Gastroesophageal sphincter (tissue), 4 donors: ENCODE data around the gene SMG6. TPM values are rescaled to one million over a fixed set of nuclear protein-coding genes. Genes with fewer than 3 reads are reported as not detected.
"Not testable (repeated sequence)": the region's sequence is repeated elsewhere in the genome, so short reads cannot be mapped to it uniquely, and the experiment has no call there.

ENCODE experiments used
- ATAC-seq: fragments of 150-250 bp; one replicate; pipeline ENCODE4 v1.9.1; 2016; ENCODE audit warnings: mild to moderate bottlenecking, moderate library complexity
- H3K27ac ChIP-seq, 4 donors: fragments of 200-600 bp; sonication (generic) in 3 of 4; 1 replicate in 3 of 4; 2 replicates in 1 of 4; pipeline ENCODE4 v1.5.1; 2016 to 2019
- H3K27me3 ChIP-seq: fragments of 200-600 bp; sonication (generic); one replicate; pipeline ENCODE4 v1.5.1; 2019
- H3K36me3 ChIP-seq, 2 donors: fragments of 200-600 bp; sonication (generic); one replicate each; pipeline ENCODE4 v1.5.1; 2019; ENCODE audit warnings: control low read depth in 1 of 2
- H3K4me1 ChIP-seq, 3 donors: fragments of 200-600 bp; sonication (generic); 1 replicate in 2 of 3; 2 replicates in 1 of 3; pipeline ENCODE4 v1.5.1; 2016 to 2019; ENCODE audit warnings: control low read depth in 2 of 3
- H3K4me3 ChIP-seq, 2 donors: fragments of 200-600 bp; sonication (generic); one replicate each; pipeline ENCODE4 v1.5.1; 2019; ENCODE audit warnings: mild to moderate bottlenecking in 1 of 2, moderate library complexity in 1 of 2
- H3K9me3 ChIP-seq, 3 donors: fragments of 200-600 bp; sonication (generic); one replicate each; pipeline ENCODE4 v1.5.1; 2017 to 2019; ENCODE audit warnings: control low read depth in 2 of 3
- EP300 ChIP-seq: sonication (generic); formaldehyde crosslinking; IDR thresholded peaks from one replicate; pipeline ENCODE4 v1.6.1; 2017; ENCODE audit warnings: antibody characterized with exemption, mild to moderate bottlenecking
- POLR2A ChIP-seq, 2 donors: fragments of 450-650 bp; IDR thresholded peaks; one replicate each; pipeline ENCODE4 v1.6.1; 2017; ENCODE audit warnings: antibody characterized with exemption in 2 of 2, mild to moderate bottlenecking in 2 of 2, moderate library complexity in 1 of 2
- POLR2AphosphoS5 ChIP-seq: sonication (generic); formaldehyde crosslinking; IDR thresholded peaks from one replicate; pipeline ENCODE4 v1.6.1; 2017; ENCODE audit warnings: antibody characterized with exemption
- WGBS, 2 donors: methylation state at CpG; one replicate each; pipeline ENCODE4 v1.1.5; 2018; ENCODE audit warnings: low coverage in 1 of 2; 5-methylcytosine and 5-hydroxymethylcytosine counted together
- total RNA-seq, 4 donors: library from RNA; depleted of rRNA; stranded (reverse); fragments of >200 nt; gene quantifications; one replicate each; pipeline ENCODE4 v1.1.0, GENCODE V29; 2016
- TF ChIP-seq, protein P1 (sequence below), 4 experiments: fragments of 200-600 bp in 2 of 4; fragments of 450-650 bp in 2 of 4; sonication (generic) in 1 of 4; IDR thresholded peaks; one replicate each; pipeline ENCODE4 v1.5.1; 2017 to 2019; ENCODE audit warnings: antibody characterized with exemption in 4 of 4, mild to moderate bottlenecking in 2 of 4, moderate library complexity in 2 of 4

The SMG6 gene
- total RNA-seq, 4 donors from 2014 or later = 27.2 to 75.5 (median 43.9) TPM

DNA sequence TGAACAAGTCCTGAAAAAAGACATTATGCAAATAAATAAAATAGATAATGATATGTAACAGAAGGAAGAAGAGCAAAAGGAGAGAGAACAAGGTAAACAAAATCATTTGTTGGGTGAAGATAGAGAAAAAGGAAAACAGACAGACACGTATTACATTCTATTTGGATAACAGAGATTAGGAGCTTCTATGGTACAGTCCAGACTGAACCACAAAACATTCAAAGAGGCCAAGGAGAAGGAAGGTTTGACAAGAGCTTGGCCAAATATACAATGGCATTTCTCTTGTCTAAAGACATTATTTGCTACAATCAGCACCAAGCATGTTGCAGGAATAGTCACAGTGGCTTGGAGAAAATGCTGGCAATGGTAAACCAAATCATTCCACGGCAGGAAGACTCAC, 29.2 kb downstream of the SMG6 start:
- Histone ChIP-seq H3K4me3 (no peak overlapping the region), H3K36me3 (peaks cover 0 to 75% of the 10 kb centered on the region in 2 donors), H3K9me3 (no peaks in the 10 kb centered on the region), H3K27me3 (no peaks in the 10 kb centered on the region), H3K27ac (no peak overlapping the region), H3K4me1 (peaks cover 0 to 15% (median 0%) of the 10 kb centered on the region in 3 donors)
- no peak for TF ChIP-seq POLR2A (IDR thresholded peaks at IDR 0.05)
- no peak for TF ChIP-seq EP300
- TF ChIP-seq, protein P1, sequence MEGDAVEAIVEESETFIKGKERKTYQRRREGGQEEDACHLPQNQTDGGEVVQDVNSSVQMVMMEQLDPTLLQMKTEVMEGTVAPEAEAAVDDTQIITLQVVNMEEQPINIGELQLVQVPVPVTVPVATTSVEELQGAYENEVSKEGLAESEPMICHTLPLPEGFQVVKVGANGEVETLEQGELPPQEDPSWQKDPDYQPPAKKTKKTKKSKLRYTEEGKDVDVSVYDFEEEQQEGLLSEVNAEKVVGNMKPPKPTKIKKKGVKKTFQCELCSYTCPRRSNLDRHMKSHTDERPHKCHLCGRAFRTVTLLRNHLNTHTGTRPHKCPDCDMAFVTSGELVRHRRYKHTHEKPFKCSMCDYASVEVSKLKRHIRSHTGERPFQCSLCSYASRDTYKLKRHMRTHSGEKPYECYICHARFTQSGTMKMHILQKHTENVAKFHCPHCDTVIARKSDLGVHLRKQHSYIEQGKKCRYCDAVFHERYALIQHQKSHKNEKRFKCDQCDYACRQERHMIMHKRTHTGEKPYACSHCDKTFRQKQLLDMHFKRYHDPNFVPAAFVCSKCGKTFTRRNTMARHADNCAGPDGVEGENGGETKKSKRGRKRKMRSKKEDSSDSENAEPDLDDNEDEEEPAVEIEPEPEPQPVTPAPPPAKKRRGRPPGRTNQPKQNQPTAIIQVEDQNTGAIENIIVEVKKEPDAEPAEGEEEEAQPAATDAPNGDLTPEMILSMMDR (IDR thresholded peaks at IDR 0.05) = no peak
- TF ChIP-seq POLR2AphosphoS5 = no peak
- 69 to 70% methylated on average over 2 of the region's 2 CpGs for WGBS, 2 donors
- no peak for ATAC-seq

DNA sequence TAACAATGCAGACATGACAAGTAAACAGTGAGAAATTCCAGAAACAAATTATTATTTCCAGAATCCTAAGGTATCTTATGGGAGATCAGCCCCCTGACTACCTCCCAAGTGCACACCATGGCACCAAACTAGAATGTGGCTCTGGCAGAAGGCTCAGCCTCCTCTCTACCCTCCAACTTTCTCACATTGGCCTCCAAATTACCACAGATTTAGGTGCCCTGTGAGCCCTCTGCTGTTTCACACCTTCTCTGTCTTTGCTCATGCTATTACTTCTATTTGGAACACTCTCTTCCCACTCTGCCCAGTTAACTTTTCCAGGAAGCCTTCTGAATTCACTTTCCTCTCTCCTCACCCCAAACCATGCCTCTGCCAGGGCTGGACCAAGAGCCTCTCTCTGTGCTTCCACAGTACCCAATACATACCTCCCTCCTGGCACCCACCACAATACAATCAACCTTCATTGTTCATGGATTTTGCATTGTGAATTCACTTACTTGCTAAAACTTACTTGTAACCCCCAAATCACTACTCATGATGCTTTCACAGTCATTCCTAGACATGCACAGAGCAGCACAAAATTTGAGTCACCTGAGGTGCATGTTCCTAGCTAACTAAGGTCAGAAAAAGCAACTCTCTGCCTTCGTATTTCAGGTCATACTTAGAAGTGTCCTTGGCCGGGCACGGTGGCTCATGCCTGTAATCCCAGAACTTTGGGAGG, 31.4 kb downstream of the SMG6 start:
- WGBS, 2 donors = 100% methylated on average over 2 of the region's 3 CpGs; no CpG with 5 or more reads in 1 of the 2 donors
- no peak overlapping the region for H3K4me3 ChIP-seq
- TF ChIP-seq, protein P1 (IDR thresholded peaks at IDR 0.05) = no peak
- TF ChIP-seq EP300 = no peak

DNA sequence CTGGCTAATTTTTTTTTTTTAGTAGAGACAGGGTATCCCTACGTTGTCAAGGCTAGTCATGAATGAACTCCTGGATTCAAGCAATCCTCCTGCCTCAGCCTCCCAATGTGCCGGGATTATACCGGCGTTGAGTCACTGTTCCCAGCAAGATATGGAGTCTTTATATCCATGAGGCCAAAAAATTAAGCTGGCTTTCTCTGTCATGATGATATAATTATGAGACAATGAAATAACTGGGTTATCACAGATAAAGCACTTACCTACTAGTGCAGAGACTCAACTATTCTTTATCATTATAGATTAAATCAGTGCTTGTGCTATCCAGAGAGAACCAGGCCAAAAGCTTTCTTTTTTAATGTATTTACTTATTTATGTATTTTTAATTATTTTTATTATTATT, 36.2 kb downstream of the SMG6 start:
- no peak for TF ChIP-seq POLR2A (IDR thresholded peaks at IDR 0.05)
- no peak for TF ChIP-seq EP300
- TF ChIP-seq POLR2AphosphoS5 = no peak
- TF ChIP-seq, protein P1 (IDR thresholded peaks at IDR 0.05) = no peak
- 79% methylated on average over 4 of the region's 4 CpGs; no CpG with 5 or more reads in 1 of the 2 donors for WGBS, 2 donors
- Histone ChIP-seq H3K27ac (peak overlapping the region in 2 of 4 donors; percentile 57 to 74), H3K9me3 (no peaks in the 10 kb centered on the region), H3K36me3 (peaks cover 0 to 40% of the 10 kb centered on the region in 2 donors), H3K4me1 (peaks cover 11 to 48% (median 23%) of the 10 kb centered on the region in 3 donors), H3K4me3 (no peak overlapping the region), H3K27me3 (no peaks in the 10 kb centered on the region)
- no peak for ATAC-seq

More for the DNA sequence above, 31.4 kb downstream of the SMG6 start:
- H3K9me3 ChIP-seq = no peaks in the 10 kb centered on the region
- peaks cover 0 to 15% (median 0%) of the 10 kb centered on the region in 3 donors for H3K4me1 ChIP-seq
- H3K27me3 ChIP-seq = no peaks in the 10 kb centered on the region
- H3K27ac ChIP-seq = no peak overlapping the region
- H3K36me3 ChIP-seq = peaks cover 0 to 70% of the 10 kb centered on the region in 2 donors
- ATAC-seq = no peak

DNA sequence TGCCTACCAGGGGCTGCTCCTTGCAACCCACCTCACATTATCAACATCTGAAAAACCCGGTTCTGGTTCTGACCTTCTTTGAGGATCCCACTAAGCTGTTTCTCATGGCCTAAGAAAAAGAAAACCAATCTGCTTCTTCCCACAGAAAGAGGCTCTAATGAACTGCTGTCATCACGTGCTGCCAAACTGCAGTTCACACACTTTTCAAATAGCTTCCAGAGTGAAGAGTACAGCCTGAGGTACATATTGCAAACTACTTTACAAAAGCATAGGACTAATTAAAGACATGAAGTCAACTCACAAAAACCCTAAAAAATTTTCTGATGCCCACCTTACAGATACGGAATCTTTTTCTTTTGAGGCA, 36.7 kb downstream of the SMG6 start:
- TF ChIP-seq EP300 = no peak
- 40 to 47% methylated on average over 3 of the region's 3 CpGs for WGBS, 2 donors

DNA sequence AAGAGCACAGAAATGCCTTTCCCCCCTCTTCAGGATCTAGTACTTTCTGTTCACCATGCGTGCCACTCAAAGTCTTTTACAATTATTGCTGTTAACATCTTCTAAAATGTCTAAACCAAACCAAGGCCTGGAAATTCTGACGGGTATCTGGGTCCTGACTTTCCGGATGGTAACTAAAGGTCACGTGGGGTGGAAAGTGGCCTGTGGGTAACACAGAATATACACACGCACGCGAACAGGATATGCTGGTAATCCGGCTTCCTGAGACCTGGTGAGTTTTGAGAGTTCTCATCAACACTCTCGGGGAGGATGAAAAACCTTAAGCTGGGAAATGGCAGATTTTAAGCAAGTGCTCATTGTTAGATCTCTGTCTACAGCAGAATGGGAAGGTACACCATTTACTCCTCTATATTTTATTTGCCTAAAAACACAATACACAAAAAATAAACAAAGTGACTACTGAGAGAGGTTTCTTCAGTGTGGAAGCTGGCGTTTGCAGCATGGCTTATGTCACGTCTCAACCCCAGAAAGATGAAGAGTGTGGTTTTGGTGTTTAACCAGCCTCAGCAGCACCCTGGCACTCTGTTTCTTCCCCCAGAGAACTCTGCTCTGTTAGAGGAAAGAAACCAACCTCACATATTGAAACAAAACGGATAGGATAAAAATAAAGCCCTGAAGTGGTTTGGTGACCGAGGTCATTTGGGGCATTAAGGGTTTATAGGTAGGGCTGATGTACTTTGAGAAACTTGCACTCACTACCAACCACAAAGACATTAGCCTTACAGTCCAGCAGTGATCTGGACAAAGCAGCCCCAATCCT, 37.3 kb downstream of the SMG6 start:
- Histone ChIP-seq H3K27me3 (no peaks in the 10 kb centered on the region), H3K4me1 (peaks cover 11 to 59% (median 24%) of the 10 kb centered on the region in 3 donors), H3K4me3 (no peak overlapping the region), H3K36me3 (peaks cover 0 to 35% of the 10 kb centered on the region in 2 donors), H3K9me3 (no peaks in the 10 kb centered on the region), H3K27ac (peak overlapping the region in 3 of 4 donors; percentile 5 to 74 (median 57))
- TF ChIP-seq POLR2AphosphoS5 = no peak
- TF ChIP-seq POLR2A (IDR thresholded peaks at IDR 0.05) = no peak
- no peak for TF ChIP-seq EP300
- TF ChIP-seq, protein P1 (IDR thresholded peaks at IDR 0.05) = no peak
- ATAC-seq = no peak
- 79 to 86% methylated on average over 5 to 13 of the region's 13 CpGs for WGBS, 2 donors

More for the DNA sequence above, 36.7 kb downstream of the SMG6 start:
- Histone ChIP-seq H3K4me1 (peaks cover 11 to 53% (median 24%) of the 10 kb centered on the region in 3 donors), H3K27ac (peak overlapping the region in 3 of 4 donors; percentile 5 to 74 (median 57)), H3K4me3 (no peak overlapping the region), H3K27me3 (no peaks in the 10 kb centered on the region), H3K9me3 (no peaks in the 10 kb centered on the region), H3K36me3 (peaks cover 0 to 35% of the 10 kb centered on the region in 2 donors)
- ATAC-seq = no peak

DNA sequence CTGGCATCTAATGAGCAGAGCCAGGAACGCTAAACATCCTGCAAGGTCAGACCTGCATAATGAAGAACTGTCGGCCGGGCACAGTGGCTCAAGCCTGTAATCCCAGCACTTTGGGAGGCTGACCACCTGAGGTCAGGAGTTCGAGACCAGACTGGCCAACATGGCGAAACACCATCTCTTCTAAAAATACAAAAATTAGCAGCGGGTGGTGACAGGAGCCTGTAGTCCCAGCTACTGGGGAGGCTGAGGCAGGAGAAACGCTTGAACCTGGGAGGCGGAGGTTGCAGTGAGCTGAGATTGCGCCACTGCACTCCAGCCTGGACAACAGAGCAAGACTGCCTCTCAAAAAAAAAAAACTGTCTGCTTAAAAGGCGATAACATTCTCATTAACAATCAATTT, 38.4 kb downstream of the SMG6 start:
- Histone ChIP-seq H3K27ac (peak overlapping the region; percentile 10 to 74 (median 58)), H3K36me3 (peaks cover 0 to 29% of the 10 kb centered on the region in 2 donors), H3K4me1 (peaks cover 11 to 61% (median 24%) of the 10 kb centered on the region in 3 donors)
- WGBS, 2 donors = 83 to 96% methylated on average over 4 to 5 of the region's 10 CpGs
- H3K27me3 ChIP-seq, H3K4me3 ChIP-seq, ATAC-seq, H3K9me3 ChIP-seq: not testable (repeated sequence)
